ENCODE data around the gene PIWIL1. TPM values are rescaled to one million over a fixed set of nuclear protein-coding genes. Genes with fewer than 3 reads are reported as not detected.

PIWIL1 gene
- total RNA-seq (not detected in 2 replicates), polyA plus RNA-seq (not detected in 2 replicates), polyA minus RNA-seq (ENCODE audit: low replicate concordance) (not detected in 2 replicates)
- polyA plus RNA-seq (2012): not detected in 2 replicates

DNA sequence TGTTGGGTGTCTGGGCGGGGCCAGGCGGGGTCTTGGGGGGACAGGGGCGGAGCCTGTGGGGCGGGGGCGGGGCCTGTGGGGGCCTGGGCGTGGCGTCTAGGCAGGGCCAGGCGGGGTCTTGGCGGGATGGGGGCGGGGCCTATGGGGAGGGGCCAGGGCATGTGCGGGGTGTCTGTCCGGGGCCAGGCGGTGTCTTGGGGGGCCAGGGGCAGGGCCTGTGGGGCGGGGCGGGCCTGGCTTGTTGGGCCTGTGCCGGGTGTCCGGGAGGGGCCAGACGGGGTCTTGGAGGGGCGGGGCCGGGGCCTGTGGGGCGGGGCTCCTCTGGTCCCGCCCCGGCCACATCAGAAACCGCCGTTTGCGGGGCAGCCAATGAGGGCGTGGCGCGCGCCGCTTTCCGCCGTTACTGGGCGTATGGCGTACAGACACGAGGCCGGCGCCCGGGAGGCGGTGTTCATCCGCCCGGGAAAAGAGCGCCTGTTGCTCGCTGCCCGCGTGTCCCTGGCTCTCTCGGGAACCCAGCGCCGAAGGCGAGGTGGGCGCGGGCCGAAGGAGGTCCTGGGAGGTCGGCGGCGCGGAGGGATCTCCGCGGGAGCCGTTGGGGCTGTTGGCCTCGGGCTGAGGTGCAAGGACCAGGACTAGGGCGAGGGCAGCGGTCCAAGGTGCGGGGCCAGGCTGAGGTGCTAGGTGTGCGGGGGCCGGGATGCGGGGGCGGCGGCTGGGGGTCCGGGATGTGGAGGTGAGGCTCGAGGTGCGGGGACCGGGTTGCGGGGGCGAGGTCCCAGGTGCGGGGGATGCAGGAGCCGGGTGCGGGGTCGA, at the start of gene PIWIL1:
Gene PIWIL1 (plus strand): TSS at position 400 of the 816 bp plus-strand sequence. CDS start 4,705 bp downstream, outside the sequence.
- no peaks in the 10 kb centered on the region for H3K36me3 ChIP-seq (ENCODE audit: control insufficient read depth, insufficient read depth, low read length)
- no peaks in the 10 kb centered on the region for H3K79me2 ChIP-seq (ENCODE audit: control insufficient read depth, insufficient read depth, low read length)
- no peaks in the 10 kb centered on the region for H3K27me3 ChIP-seq (ENCODE audit: control insufficient read depth, insufficient read depth, low read length)
- H3K27ac ChIP-seq (ENCODE audit: insufficient read depth, low read length): no peak within 1 kb of the TSS
- H3K9ac ChIP-seq (ENCODE audit: insufficient read depth, low read length): no peak within 1 kb of the TSS
- H2AFZ ChIP-seq (ENCODE audit: low read length): no peak within 1 kb of the TSS
- no peaks in the 10 kb centered on the region for H3K9me3 ChIP-seq (ENCODE audit: control insufficient read depth, insufficient read depth, low read depth, low read length)
- TF ChIP-seq EZH2 (IDR thresholded peaks at IDR 0.05; ENCODE audit: low read length, missing control alignments): no peak
- H4K20me1 ChIP-seq (ENCODE audit: control insufficient read depth, extremely low read depth, insufficient read depth, low read length): no peaks in the 10 kb centered on the region
- no peak within 1 kb of the TSS for H3K4me3 ChIP-seq (replicated peaks in 1 of 4; ENCODE audit: control extremely low read depth in 1 of 4, insufficient read depth in 1 of 4, low read depth in 3 of 4, low read length in 4 of 4)
- H3K4me2 ChIP-seq (ENCODE audit: extremely low read depth, insufficient read depth, low read length): no peak within 1 kb of the TSS
- H3K4me1 ChIP-seq (ENCODE audit: control insufficient read depth, extremely low read depth, insufficient read depth, low read length): no peaks in the 10 kb centered on the region
- DNase-seq (ENCODE audit: low read depth in 2 of 2): no peak

DNA sequence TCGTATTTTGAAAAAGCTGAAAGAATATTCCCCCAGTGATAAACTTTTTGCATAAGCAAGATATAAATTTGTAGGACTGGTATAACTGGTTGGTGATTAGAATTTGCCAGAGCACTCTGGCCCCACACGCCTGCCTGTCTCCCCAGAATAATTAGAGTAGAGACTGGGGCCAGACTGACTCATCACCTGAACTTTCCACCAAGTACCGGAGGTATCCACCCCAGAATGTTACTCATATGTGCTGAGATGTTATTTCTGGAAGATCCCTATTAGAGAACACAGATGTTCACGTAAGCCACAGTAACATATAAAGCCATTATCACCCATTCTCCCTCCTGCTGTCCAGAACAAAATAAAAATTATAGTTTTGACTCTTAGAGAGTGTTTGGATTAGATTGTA, 49.5 kb upstream of the PIWIL1 start:
- DNase-seq (ENCODE audit: low read depth in 2 of 2): no peak
- TF ChIP-seq, protein P1, sequence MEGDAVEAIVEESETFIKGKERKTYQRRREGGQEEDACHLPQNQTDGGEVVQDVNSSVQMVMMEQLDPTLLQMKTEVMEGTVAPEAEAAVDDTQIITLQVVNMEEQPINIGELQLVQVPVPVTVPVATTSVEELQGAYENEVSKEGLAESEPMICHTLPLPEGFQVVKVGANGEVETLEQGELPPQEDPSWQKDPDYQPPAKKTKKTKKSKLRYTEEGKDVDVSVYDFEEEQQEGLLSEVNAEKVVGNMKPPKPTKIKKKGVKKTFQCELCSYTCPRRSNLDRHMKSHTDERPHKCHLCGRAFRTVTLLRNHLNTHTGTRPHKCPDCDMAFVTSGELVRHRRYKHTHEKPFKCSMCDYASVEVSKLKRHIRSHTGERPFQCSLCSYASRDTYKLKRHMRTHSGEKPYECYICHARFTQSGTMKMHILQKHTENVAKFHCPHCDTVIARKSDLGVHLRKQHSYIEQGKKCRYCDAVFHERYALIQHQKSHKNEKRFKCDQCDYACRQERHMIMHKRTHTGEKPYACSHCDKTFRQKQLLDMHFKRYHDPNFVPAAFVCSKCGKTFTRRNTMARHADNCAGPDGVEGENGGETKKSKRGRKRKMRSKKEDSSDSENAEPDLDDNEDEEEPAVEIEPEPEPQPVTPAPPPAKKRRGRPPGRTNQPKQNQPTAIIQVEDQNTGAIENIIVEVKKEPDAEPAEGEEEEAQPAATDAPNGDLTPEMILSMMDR (conservative IDR thresholded peaks at IDR 0.05 in 1 of 2, IDR thresholded peaks at IDR 0.05 in 1 of 2; ENCODE audit: low read depth in 1 of 2, low read length in 2 of 2): no peak
- TF ChIP-seq EZH2 (IDR thresholded peaks at IDR 0.05; ENCODE audit: low read length, missing control alignments): no peak
- H3K9ac ChIP-seq (ENCODE audit: insufficient read depth, low read length): no peak overlapping the region
- H3K9me3 ChIP-seq (ENCODE audit: control insufficient read depth, insufficient read depth, low read depth, low read length): no peaks in the 10 kb centered on the region
- no peaks in the 10 kb centered on the region for H3K36me3 ChIP-seq (ENCODE audit: control insufficient read depth, insufficient read depth, low read length)
- no peaks in the 10 kb centered on the region for H3K4me1 ChIP-seq (ENCODE audit: control insufficient read depth, extremely low read depth, insufficient read depth, low read length)
- no peaks in the 10 kb centered on the region for H3K79me2 ChIP-seq (ENCODE audit: control insufficient read depth, insufficient read depth, low read length)
- no peaks in the 10 kb centered on the region for H3K27me3 ChIP-seq (ENCODE audit: control insufficient read depth, insufficient read depth, low read length)
- H3K27ac ChIP-seq (ENCODE audit: insufficient read depth, low read length): no peak overlapping the region
- H3K4me2 ChIP-seq (ENCODE audit: extremely low read depth, insufficient read depth, low read length): no peak overlapping the region
- no peak overlapping the region for H2AFZ ChIP-seq (ENCODE audit: low read length)
- H4K20me1 ChIP-seq (ENCODE audit: control insufficient read depth, extremely low read depth, insufficient read depth, low read length): no peaks in the 10 kb centered on the region
- H3K4me3 ChIP-seq (replicated peaks in 1 of 4; ENCODE audit: control extremely low read depth in 1 of 4, insufficient read depth in 1 of 4, low read depth in 3 of 4, low read length in 4 of 4): no peak overlapping the region

DNA sequence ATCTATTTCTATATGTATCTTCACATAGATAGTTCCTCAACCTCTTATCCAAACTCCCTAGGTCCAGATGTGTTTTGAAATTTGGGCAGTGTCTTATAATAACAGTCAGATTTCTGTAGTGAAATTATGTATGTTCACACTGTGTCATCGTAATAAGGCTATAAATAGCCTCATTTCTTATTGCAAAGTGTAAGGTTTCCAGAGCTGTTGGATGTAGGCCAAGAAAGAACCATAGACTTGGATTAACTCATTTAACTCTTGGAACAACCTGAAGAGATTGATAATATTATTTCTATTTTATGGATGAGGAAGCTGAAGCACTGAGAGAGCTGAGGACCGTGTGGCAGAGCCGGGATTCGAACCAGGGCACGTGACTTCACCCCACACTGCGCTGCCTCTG, 49.0 kb upstream of the PIWIL1 start:
- TF ChIP-seq, protein P1 (conservative IDR thresholded peaks at IDR 0.05 in 1 of 2, IDR thresholded peaks at IDR 0.05 in 1 of 2; ENCODE audit: low read depth in 1 of 2, low read length in 2 of 2): no peak
- TF ChIP-seq EZH2 (IDR thresholded peaks at IDR 0.05; ENCODE audit: low read length, missing control alignments): no peak
- Histone ChIP-seq H2AFZ (ENCODE audit: low read length) (no peak overlapping the region), H3K9me3 (ENCODE audit: control insufficient read depth, insufficient read depth, low read depth, low read length) (no peaks in the 10 kb centered on the region), H3K79me2 (ENCODE audit: control insufficient read depth, insufficient read depth, low read length) (no peaks in the 10 kb centered on the region), H3K4me2 (ENCODE audit: extremely low read depth, insufficient read depth, low read length) (no peak overlapping the region), H3K4me1 (ENCODE audit: control insufficient read depth, extremely low read depth, insufficient read depth, low read length) (no peaks in the 10 kb centered on the region), H3K4me3 (replicated peaks in 1 of 4; ENCODE audit: control extremely low read depth in 1 of 4, insufficient read depth in 1 of 4, low read depth in 3 of 4, low read length in 4 of 4) (no peak overlapping the region), H3K27me3 (ENCODE audit: control insufficient read depth, insufficient read depth, low read length) (no peaks in the 10 kb centered on the region), H4K20me1 (ENCODE audit: control insufficient read depth, extremely low read depth, insufficient read depth, low read length) (no peaks in the 10 kb centered on the region), H3K36me3 (ENCODE audit: control insufficient read depth, insufficient read depth, low read length) (no peaks in the 10 kb centered on the region), H3K27ac (ENCODE audit: insufficient read depth, low read length) (no peak overlapping the region), H3K9ac (ENCODE audit: insufficient read depth, low read length) (no peak overlapping the region)
- no peak for DNase-seq (ENCODE audit: low read depth in 2 of 2)

Data from fibroblast of lung (primary cell).